GM12873 (cell line): ENCODE measurements around the gene ARHGEF40.
A peak's percentile ranks its signal among the peaks of the same experiment; 100 is the strongest.

Experiments
- TF ChIP-seq, protein P1 (sequence below): IDR thresholded peaks from 2 replicates; pipeline ENCODE4 v1.5.1; 2012; ENCODE audit warnings: low read depth, mild to moderate bottlenecking, moderate library complexity, low read length, control low read depth; ENCODE audit not compliant: insufficient read depth; ENCODE audit errors: missing control alignments

Gene ARHGEF40

DNA sequence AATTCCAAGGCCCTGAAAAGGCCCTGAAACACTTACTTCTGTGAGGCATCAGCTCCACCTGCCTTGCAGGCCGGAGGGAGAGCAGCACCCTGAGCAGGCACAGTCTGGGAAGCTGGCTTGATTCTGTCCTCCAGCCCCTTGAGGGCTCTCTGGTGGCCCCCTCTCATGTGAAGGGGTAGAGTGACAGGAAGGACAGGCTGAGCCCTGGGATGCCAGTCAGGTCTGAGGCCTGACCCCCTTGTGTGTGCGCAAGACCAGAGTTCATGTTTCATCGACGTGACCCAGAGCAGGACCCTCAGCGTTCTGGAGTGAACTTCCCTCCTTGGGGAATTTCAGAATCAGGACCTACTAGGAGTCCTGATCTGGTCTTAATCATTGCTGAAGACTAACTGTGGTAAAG is 11.2 kb upstream of the ARHGEF40 start:
- TF ChIP-seq, protein P1, sequence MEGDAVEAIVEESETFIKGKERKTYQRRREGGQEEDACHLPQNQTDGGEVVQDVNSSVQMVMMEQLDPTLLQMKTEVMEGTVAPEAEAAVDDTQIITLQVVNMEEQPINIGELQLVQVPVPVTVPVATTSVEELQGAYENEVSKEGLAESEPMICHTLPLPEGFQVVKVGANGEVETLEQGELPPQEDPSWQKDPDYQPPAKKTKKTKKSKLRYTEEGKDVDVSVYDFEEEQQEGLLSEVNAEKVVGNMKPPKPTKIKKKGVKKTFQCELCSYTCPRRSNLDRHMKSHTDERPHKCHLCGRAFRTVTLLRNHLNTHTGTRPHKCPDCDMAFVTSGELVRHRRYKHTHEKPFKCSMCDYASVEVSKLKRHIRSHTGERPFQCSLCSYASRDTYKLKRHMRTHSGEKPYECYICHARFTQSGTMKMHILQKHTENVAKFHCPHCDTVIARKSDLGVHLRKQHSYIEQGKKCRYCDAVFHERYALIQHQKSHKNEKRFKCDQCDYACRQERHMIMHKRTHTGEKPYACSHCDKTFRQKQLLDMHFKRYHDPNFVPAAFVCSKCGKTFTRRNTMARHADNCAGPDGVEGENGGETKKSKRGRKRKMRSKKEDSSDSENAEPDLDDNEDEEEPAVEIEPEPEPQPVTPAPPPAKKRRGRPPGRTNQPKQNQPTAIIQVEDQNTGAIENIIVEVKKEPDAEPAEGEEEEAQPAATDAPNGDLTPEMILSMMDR: no peak

DNA sequence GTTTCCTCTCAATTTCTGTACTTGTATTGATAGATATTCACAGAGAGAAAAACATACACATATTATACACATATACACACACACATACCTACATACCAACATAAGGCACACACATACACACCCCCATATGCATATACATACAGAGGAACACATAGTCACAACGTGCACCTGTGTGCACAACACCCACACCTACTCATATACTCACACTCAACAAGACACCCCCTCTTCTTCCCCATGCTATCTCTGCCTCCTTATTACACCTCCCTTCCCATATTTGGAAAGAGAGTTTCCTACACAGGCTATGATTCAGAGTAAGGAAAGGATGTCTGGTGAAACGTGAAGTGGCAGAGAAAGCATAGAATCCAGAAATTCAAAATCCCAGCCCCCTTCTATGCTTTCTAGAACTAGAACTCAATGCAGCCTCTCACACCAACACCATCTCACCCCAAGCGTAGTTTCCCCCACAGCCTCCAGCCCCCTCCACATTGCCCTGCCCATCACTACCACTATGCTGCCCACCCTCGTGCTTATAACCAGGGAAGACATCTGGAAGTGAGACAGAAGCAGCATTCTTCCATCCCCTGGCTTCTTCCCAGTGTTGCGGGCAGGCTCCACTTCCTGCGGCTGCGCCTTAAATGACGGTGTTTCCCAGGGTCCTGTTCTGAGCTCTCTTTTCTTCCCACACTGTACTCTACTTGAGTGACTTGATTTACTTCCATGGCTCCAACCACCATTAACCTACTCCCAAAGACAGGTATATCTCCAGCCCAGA is 10.1 kb upstream of the ARHGEF40 start:
- TF ChIP-seq, protein P1: no peak

DNA sequence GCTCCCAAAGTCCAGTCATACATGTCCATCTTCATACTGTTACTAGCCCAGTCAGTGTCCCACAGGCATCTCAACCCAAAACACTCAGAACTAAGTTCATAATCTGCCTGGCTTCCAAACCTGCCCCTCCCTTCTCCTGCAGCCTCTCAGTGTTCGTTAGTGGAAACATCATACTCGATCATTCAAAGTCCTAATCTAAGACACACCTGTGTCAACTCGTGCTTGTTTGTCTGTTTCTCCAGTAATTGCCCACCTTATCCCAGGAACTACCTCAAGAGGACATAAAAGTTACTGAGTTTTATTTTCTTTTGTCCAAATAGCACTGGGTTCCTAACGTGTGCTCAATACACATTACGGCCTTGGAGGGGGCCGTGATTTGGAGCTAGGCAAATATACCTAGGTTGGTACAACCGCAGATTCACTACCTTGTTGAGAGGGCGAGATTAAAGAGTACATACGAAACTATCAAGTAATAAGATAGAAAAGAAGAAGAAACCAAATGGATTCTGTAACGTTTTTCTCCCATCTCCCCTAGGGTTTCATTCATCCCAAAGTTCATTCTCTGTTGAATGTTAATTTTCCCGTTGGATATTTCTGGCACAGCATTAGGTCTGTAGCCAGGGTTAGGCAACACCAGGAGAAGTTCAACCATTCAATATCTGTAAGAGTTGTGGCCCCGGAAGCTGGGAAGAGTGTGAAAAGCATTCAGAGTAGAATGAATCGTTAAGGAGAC is 9.3 kb upstream of the ARHGEF40 start:
- TF ChIP-seq, protein P1: no peak

DNA sequence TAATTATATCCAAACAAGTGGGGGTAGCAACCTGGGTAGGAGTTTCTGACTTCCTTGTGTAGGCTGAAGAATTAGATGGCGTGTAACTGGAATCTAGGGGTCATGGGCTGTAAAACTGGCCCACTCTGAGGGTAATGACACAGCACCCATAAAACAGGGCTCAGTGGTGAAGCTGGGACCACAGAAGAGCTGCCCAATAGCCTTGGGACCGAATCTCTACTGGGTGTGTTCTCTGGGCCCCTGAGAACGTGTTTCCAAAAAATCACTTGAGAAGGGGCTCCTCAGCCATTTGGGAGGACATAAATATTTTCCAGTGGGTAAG is 8.8 kb upstream of the ARHGEF40 start:
- TF ChIP-seq, protein P1: no peak

- TF ChIP-seq, protein P1: no peak
These were observed 6.6 kb upstream of the ARHGEF40 start for GRCh38 chr14:21063479-21063878.

GRCh38 chr14:21066882-21067502 is 3.1 kb upstream of the ARHGEF40 start:
- TF ChIP-seq, protein P1: peak; percentile 43
